ENCODE measurements around the gene ERC2.
"Not testable (repeated sequence)": the region's sequence is repeated elsewhere in the genome, so short reads cannot be mapped to it uniquely, and the experiment has no call there.

The ERC2 gene

DNA sequence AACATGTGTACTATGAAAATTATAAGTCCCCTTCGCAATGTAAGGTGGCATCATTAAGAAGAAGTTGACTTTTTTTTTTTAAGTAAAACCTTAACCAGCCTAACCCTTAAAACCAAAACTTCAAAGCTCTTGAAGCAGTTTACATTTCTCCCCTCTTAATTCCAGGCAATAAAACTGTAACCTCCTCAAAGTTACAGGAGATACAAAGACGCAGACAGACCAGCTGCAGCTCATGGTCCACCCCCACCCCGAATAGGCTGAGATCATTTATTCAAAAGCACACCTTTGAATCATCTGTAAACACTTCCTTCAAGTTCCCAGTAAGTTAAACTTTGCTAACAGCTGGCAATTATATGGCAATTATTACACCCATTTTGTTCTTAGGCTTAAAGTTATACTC, 414.5 kb downstream of the ERC2 start:
- no peak for DNase-seq

- no peak for DNase-seq
These were observed 416.1 kb downstream of the ERC2 start for GRCh38 chr3:56052188-56052587.

GRCh38 chr3:56051052-56051451, 417.2 kb downstream of the ERC2 start:
- no peak for DNase-seq

DNA sequence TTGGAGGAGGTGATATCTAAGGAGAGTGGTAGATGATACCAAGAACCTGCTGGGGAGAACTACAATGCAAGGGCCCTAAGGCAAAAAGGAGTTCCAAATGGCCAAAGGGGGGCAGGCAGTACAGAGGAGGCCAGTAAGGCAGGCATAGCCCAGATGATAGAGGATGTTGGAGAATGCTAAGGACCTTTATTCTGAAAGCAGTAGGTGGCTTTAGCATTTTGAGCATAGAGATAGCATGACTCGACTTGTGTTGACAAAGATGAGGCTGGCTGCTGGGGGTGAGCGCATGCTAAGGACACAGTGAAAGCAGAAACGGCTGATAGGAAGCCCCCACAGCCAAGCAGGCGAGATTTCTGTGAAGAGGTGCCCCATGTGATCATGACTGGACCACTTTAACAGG, 419.3 kb downstream of the ERC2 start:
- DNase-seq: no peak

DNA sequence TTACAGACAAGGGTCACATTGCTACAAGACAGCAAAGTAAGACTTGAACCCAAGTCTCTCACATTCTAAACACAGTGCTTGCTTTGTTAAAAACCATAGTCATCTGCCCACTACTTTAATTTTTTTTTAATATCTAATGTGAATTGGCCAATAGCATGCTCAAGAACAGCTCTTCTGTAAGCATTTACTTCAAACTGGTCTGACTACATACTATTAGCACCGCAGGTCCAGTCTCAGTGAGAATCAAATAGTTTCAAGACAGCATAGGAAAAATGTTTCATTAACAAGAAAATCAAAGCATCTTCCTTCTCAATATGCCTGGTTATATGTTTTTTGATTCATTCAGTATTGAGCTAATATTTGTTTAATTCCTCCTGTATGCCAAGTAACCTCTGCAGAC, 419.9 kb downstream of the ERC2 start:
- no peak for DNase-seq

DNA sequence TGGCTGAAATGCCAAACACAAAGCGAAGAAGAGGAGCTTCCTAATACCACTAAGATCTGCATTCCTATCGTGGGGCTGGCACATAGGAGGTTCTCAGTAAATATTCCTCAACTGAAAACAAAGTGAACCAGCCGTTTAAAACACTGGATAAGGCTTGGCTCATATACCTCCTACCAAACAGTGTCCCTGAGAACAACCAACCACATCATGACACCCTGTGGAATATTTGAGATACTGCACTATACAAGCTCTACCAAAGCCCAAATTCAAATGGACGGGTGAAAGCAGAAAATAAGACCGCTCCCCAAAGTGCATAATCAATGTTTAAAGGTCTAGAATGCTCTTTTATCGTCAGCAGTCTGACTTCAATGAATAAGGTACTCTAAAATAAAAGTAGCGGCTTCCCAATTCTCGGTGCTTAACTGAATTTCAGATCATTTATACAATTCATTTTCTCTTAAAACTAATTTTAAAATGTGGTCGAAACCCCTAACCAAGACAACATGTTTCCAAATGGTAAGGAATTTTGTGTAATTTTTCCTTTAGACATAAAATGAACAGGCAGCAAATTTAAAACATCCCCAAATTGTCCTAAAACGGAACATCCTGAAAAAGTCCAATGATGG, 425.8 kb downstream of the ERC2 start:
- no peak for DNase-seq

DNA sequence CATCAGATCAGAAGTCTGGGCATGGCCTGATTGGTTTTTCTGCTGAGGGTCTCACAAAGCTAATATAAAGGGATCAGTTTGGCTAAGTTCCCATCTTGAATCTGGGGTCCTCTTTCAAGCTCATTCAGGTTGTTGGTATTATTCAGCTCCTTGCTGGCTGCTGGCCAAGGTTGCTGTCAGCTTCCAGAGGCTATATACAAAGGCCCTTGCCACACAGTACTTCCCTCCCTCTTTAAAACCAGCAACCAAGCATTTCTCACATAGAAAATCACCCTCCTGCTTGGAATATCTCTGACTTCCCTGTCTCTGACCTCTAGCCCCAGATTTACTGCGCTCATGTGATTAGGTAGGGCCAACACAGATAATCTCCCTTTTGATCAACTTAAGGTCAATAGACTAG, 442.9 kb downstream of the ERC2 start:
- DNase-seq: no peak

GRCh38 chr3:56023546-56023945, 444.7 kb downstream of the ERC2 start:
- no peak for DNase-seq

DNA sequence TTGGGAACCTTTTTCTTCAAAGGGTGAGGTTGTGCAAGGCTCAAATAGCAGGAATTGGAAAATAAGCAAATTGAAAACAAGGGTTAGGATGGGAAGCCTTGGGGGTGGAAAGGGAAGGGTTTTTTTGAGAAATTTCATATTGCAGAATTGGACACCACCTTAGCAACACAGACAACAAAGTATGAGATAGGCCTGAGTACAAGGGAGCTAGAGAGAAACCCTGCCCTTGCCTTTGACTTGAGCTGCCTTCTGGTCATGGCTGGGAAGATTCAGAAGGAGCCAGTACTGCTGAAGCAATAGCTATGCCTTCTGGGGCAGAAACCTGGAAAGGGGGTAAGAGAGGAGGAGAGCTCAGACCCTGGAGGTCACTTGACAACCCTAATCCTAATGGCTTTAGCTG, 445.6 kb downstream of the ERC2 start:
- DNase-seq: no peak

GRCh38 chr3:56019490-56020146, 448.6 kb downstream of the ERC2 start:
- no peak for DNase-seq

- DNase-seq: not testable (repeated sequence)
These were observed 452.9 kb downstream of the ERC2 start for GRCh38 chr3:56015374-56015773.

DNA sequence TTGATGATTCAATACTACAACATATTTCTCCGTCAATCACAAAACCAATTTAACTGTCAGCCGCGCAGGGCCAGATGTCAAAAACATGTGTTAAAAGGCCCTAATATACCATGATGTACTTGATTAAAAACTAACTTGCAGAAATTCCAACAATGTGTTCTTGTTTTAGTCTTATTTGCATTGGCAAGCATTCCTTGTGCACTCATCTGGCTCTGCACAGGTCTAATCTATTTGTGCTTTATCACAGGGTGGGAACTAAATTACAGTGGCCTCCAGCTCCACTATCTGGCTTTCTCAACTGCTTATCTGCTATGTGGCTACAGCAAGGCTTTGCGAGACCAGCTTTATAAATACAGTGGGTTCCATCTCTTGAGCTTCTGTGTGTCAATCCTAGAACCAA, 455.5 kb downstream of the ERC2 start:
- no peak for DNase-seq

- DNase-seq: no peak
These were observed 463.0 kb downstream of the ERC2 start for GRCh38 chr3:56005196-56005805.

GRCh38 chr3:56003129-56003528, 465.1 kb downstream of the ERC2 start:
- no peak for DNase-seq

GRCh38 chr3:56001991-56002390, 466.3 kb downstream of the ERC2 start:
- DNase-seq: no peak

DNA sequence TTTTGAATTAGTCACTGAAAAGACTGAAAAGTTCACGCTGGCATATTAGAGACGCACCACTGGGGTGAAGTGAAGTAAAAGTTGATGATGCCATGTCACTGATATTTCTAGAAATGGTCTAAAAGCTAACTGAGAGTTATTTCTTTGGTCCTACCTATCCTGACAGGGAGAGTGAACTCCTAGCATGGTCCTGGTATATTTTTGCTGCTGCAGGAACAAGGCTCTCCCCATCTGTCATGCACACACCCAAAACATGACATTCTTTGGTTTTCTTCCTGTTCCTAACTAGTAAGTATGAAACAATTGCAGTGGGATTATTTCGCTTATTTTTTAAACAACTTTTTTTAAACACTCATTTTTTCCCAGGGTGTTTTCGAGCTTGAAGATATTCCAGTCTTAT, 466.7 kb downstream of the ERC2 start:
- DNase-seq: no peak

DNA sequence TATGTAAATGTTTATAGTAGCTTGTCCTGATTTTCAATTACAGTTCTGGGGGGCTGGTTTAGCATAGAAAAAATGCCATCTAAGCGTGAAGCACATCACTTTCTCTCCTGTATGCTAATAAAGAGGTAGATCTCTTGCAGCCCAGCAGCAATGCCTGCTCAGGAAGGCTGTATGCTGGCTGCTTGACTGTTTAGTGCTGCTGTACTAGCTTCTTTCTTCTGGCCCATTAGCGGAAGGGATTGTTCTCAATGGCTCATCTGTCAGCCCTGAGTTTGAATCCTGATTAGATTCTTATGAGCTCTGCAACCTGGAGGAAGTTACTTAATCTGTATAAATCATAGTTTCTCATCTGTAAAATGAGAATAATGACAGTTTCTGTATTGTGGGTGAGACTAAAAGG, 478.9 kb downstream of the ERC2 start:
- no peak for DNase-seq

DNA sequence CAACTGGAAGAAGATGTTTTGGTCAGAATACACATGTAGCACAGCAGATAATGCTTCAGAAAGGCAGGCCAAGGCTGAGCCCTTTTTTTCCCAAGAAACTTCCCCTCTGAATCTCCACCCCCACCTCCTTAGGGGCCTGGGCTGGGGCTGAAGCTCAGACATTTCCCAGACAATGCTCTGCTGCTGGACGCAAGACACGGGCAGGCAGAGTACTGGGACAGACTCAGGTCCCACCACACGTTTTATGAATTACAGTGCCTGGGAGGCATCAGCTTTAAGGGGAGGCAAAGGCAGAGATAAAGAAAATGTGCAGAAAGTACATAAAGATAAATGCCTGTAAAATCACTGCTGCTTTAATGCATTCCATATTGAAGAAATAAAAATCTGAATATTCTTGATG, 479.4 kb downstream of the ERC2 start:
- no peak for DNase-seq

DNA sequence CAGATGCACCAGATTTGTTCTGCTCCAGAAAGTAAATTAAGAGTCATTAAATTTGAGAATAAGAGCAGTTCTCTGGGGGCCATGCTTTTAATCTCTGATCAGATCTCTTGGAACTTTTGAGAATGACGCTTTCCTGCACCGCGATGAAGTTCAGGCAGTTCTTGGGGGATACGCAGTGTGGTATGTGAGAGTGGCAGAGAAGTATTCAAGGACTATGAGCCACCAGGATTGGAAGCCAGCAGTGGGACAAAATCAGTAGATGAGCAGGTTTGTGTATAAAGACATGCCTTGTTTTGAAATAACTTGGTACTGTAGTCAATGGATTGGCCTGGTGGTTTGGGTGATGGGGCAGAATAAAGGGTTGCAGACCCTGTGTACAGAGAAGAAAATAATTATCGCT, 483.6 kb downstream of the ERC2 start:
- DNase-seq: no peak

GRCh38 chr3:55978953-55979352, 489.3 kb downstream of the ERC2 start:
- DNase-seq: no peak

GRCh38 chr3:55974421-55975165, 493.7 kb downstream of the ERC2 start:
- no peak for DNase-seq

- no peak for DNase-seq
These were observed 498.6 kb downstream of the ERC2 start for GRCh38 chr3:55969634-55970033.

- DNase-seq: no peak
These were observed 499.9 kb downstream of the ERC2 start for GRCh38 chr3:55968331-55968730.

DNA sequence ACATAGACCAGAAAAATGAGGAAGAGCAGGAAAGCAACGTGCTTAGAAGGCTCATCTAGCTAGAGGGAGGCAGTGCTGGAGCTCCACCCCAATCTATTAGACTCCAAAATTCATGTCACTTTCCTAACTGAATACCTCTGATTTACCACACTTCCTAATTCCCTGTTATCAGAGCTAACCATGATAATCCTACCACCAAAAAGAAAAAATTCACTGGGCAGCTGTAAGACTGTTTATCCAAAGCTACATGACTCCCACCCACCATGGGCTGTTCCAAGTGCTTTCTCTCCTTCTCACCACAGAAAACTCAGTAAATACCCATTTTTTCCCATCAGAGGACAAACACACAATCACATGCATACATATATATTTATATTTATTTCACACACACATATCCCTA, 501.7 kb downstream of the ERC2 start:
- DNase-seq: no peak
